ENCODE results near the gene TRIM41.

- TF ChIP-seq CTCF (IDR thresholded peaks at IDR 0.05; ENCODE audit: low read length) = no peak
- no peak for TF ChIP-seq EZH2 (IDR thresholded peaks at IDR 0.05; ENCODE audit: borderline replicate concordance, low read length)
Measured at GRCh38 chr5:181243018-181243563, 20.0 kb downstream of the TRIM41 start.

All from OCI-LY1 (cell line).